ACC112 (cell line): ENCODE data around the gene NR3C1.

Experiments used
- H2AFZ ChIP-seq: fragments of 200-600 bp; sonication (generic); one replicate; pipeline ENCODE4 v1.6.0; 2017; ENCODE audit warnings: antibody characterized with exemption, low read length; ENCODE audit not compliant: unreplicated experiment
- H3K27ac ChIP-seq: fragments of 200-600 bp; sonication (generic); 2 replicates; pipeline ENCODE4 v1.5.1; 2014; ENCODE audit warnings: low read depth, mild to moderate bottlenecking, antibody characterized with exemption, low read length, moderate library complexity
- H3K27me3 ChIP-seq: fragments of 200-600 bp; sonication (generic); 2 replicates; pipeline ENCODE4 v1.6.1; 2014; ENCODE audit warnings: mild to moderate bottlenecking, antibody characterized with exemption, low read length, moderate library complexity, mixed read lengths; ENCODE audit not compliant: insufficient read depth
- H3K36me3 ChIP-seq: fragments of 200-600 bp; sonication (generic); 2 replicates; pipeline ENCODE4 v1.6.1; 2016; ENCODE audit warnings: mild to moderate bottlenecking, antibody characterized with exemption, low read length, moderate library complexity, mixed read lengths; ENCODE audit not compliant: insufficient read depth
- H3K4me1 ChIP-seq: fragments of 200-600 bp; sonication (generic); one replicate; pipeline ENCODE4 v1.6.1; 2016; ENCODE audit warnings: low read length, mixed read lengths; ENCODE audit not compliant: insufficient read depth, unreplicated experiment, control insufficient read depth
- H3K4me3 ChIP-seq: fragments of 200-600 bp; sonication (generic); 2 replicates; pipeline ENCODE4 v1.5.1; 2014; ENCODE audit warnings: mild to moderate bottlenecking, low read depth, low read length
- H3K79me2 ChIP-seq: fragments of 200-600 bp; sonication (generic); one replicate; pipeline ENCODE4 v1.6.0; 2016; ENCODE audit warnings: low read length; ENCODE audit not compliant: control insufficient read depth, unreplicated experiment, insufficient read depth

NR3C1 gene

GRCh38 chr5:143425835-143426234, 22.3 kb upstream of the NR3C1 start:
- no peaks in the 10 kb centered on the region for H3K27me3 ChIP-seq
- no peak overlapping the region for H3K27ac ChIP-seq
- H3K79me2 ChIP-seq = no peaks in the 10 kb centered on the region
- H3K4me1 ChIP-seq = no peaks in the 10 kb centered on the region
- no peak overlapping the region for H2AFZ ChIP-seq
- no peak overlapping the region for H3K4me3 ChIP-seq
- no peaks in the 10 kb centered on the region for H3K36me3 ChIP-seq

DNA sequence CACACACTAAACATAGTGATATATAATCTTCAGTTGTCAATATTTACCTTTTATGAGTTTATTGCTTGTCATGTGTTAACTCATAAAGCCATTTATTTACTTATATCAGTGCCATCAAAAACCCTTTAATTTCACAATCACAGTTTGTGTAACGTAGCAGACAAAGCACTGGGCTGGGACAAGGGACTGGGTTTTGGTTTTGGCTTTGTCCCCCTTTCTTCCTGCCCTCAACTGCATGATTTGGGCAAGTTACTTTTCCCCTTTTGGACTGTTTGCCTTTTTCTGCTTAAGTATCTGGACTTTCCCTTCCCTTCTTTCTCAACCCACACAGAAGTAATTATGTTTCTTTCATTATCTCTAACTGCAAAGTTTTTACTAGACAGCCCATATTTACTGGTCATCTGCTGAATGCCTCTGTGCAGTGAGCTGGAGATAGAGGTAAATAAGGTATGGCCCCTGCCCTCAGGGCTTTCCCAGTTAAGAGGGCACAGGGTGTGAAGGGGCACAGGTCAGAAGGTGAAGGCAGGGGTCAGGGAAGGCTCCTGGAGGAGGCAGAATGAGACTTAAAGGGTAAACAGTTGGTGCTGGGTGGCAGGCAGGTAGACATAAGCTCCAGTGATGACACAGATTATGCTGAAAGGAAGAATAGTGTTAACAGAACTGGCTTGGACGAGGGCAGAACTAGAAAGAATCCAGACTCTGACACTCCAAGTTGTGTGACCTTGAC, 14.8 kb upstream of the NR3C1 start:
- no peaks in the 10 kb centered on the region for H3K36me3 ChIP-seq
- no peak overlapping the region for H3K4me3 ChIP-seq
- H3K27ac ChIP-seq = no peak overlapping the region
- no peaks in the 10 kb centered on the region for H3K4me1 ChIP-seq
- no peaks in the 10 kb centered on the region for H3K79me2 ChIP-seq
- no peaks in the 10 kb centered on the region; the same call in 1 of the 2 replicates for H3K27me3 ChIP-seq
- H2AFZ ChIP-seq = no peak overlapping the region

DNA sequence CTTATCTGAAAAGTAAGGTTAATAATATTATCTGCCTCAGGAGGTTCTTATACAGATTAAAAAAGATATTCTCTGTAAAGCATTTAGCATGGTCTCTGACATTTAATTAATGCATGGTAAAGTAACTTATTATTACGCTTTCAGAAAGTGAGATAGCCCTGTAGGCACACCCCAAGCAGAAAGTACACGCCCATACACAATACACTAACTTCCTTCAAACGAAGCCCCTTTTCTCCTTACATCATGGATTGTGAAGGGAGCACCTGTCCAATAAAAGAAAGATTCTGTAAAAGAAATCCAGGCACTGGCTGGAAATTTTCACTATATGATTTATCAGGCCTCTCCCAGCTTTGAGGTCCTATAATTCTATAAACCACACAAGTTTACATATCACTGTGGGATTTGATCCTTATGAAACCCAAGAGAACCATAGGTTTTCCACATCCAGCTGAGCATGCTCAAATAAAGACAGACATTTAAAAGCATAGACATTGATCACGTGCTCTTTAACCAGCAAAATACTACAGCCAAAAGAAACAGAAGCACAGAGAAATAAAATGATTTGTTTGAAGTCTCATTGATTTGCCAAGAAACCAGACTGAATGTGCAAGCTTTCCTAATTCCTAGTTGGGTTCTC, 14.1 kb upstream of the NR3C1 start:
- no peak overlapping the region for H3K4me3 ChIP-seq
- no peaks in the 10 kb centered on the region; the same call in 1 of the 2 replicates for H3K27me3 ChIP-seq
- H3K27ac ChIP-seq = no peak overlapping the region
- H3K4me1 ChIP-seq = no peaks in the 10 kb centered on the region
- H2AFZ ChIP-seq = no peak overlapping the region
- H3K79me2 ChIP-seq = no peaks in the 10 kb centered on the region
- H3K36me3 ChIP-seq = no peaks in the 10 kb centered on the region

GRCh38 chr5:143416411-143416810, 12.9 kb upstream of the NR3C1 start:
- H3K79me2 ChIP-seq = no peaks in the 10 kb centered on the region
- H3K27ac ChIP-seq = no peak overlapping the region
- no peaks in the 10 kb centered on the region for H3K4me1 ChIP-seq
- no peak overlapping the region for H3K4me3 ChIP-seq
- no peaks in the 10 kb centered on the region; the same call in 1 of the 2 replicates for H3K27me3 ChIP-seq
- no peaks in the 10 kb centered on the region for H3K36me3 ChIP-seq
- no peak overlapping the region for H2AFZ ChIP-seq

GRCh38 chr5:143413958-143414669, 10.6 kb upstream of the NR3C1 start:
- Histone ChIP-seq H3K27me3 (no peaks in the 10 kb centered on the region; the same call in 1 of the 2 replicates), H3K4me1 (no peaks in the 10 kb centered on the region), H3K4me3 (no peak overlapping the region), H2AFZ (no peak overlapping the region), H3K27ac (no peak overlapping the region), H3K79me2 (no peaks in the 10 kb centered on the region), H3K36me3 (no peaks in the 10 kb centered on the region)

- Histone ChIP-seq H2AFZ (no peak overlapping the region), H3K4me1 (no peaks in the 10 kb centered on the region), H3K27me3 (no peaks in the 10 kb centered on the region), H3K4me3 (no peak overlapping the region), H3K27ac (no peak overlapping the region), H3K36me3 (no peaks in the 10 kb centered on the region), H3K79me2 (no peaks in the 10 kb centered on the region)
Measured at GRCh38 chr5:143412661-143413342, 9.3 kb upstream of the NR3C1 start.

GRCh38 chr5:143409926-143410325, 6.4 kb upstream of the NR3C1 start:
- no peak overlapping the region for H2AFZ ChIP-seq
- H3K4me1 ChIP-seq = no peaks in the 10 kb centered on the region
- no peaks in the 10 kb centered on the region for H3K27me3 ChIP-seq
- H3K36me3 ChIP-seq = no peaks in the 10 kb centered on the region
- no peak overlapping the region for H3K27ac ChIP-seq
- no peaks in the 10 kb centered on the region for H3K79me2 ChIP-seq
- no peak overlapping the region for H3K4me3 ChIP-seq

GRCh38 chr5:143406408-143406807, 2.9 kb upstream of the NR3C1 start:
- Histone ChIP-seq H2AFZ (no peak overlapping the region), H3K36me3 (no peaks in the 10 kb centered on the region), H3K27ac (no peak overlapping the region), H3K79me2 (peaks cover 21% of the 10 kb centered on the region), H3K4me1 (no peaks in the 10 kb centered on the region), H3K27me3 (no peaks in the 10 kb centered on the region), H3K4me3 (no peak overlapping the region; the same call in 1 of the 2 replicates)

DNA sequence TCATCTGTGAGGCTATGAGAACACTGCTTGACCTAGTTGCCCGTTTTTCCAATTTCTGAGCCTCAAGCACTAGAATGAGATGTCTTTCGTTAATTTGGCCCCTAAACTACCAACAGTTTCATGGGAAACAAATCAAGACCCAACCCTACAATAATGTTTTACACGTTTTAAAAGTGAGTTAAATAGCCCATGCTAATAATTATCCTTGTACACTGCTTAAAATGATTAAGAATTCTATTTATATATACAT, 2.3 kb upstream of the NR3C1 start:
- peak overlapping the region; percentile 99 for H2AFZ ChIP-seq
- peak overlapping the region; percentile 98 for H3K27ac ChIP-seq
- peaks cover 27% of the 10 kb centered on the region for H3K79me2 ChIP-seq
- no peaks in the 10 kb centered on the region for H3K27me3 ChIP-seq
- peak overlapping the region; percentile 89 for H3K4me3 ChIP-seq
- H3K36me3 ChIP-seq = no peaks in the 10 kb centered on the region
- H3K4me1 ChIP-seq = no peaks in the 10 kb centered on the region

DNA sequence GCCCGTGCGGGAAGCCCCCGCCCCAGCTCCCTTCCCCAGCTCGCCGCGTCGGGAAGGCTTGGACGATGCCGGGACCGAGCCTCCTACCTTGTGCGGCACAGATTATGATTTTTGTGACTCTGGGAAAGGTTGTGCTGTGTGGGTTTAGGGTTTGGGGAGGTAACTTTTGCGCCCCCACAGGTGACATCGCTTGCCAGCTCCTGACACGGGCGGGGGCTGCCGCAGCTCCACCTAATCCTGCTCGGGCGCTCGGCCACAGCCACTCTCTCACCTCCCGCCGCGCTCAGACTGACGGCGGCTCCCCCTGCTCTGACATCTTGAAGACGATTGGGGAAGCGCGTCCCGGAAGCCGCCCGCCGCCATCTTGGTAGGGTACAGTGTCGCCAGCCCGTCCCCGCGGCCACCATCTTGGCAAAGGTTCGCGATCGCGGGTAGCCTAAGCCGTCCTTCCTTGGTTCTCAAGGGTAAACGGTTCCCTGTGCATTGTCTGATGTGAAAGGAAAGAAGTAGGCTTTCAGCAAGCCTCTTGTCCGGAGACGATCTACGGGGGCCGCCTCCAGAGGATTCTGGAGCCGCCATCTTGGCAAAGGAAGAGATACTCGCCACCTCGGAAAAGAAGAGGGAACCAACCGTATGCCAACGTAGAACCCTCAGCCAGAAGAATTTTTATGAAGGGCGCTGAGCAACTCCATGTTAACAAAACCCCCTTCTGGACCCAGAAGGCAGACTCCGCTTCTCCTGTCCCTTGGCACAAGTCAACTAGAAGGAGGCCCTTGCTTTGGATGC, 1.8 kb upstream of the NR3C1 start:
- no peaks in the 10 kb centered on the region for H3K4me1 ChIP-seq
- peak overlapping the region; percentile 98 for H3K27ac ChIP-seq
- peak overlapping the region; percentile 99 for H2AFZ ChIP-seq
- peaks cover 33% of the 10 kb centered on the region for H3K79me2 ChIP-seq
- H3K27me3 ChIP-seq = no peaks in the 10 kb centered on the region
- H3K36me3 ChIP-seq = no peaks in the 10 kb centered on the region
- H3K4me3 ChIP-seq = peak overlapping the region; percentile 89
